ENCODE data around the gene STPG3.

The STPG3 gene

DNA sequence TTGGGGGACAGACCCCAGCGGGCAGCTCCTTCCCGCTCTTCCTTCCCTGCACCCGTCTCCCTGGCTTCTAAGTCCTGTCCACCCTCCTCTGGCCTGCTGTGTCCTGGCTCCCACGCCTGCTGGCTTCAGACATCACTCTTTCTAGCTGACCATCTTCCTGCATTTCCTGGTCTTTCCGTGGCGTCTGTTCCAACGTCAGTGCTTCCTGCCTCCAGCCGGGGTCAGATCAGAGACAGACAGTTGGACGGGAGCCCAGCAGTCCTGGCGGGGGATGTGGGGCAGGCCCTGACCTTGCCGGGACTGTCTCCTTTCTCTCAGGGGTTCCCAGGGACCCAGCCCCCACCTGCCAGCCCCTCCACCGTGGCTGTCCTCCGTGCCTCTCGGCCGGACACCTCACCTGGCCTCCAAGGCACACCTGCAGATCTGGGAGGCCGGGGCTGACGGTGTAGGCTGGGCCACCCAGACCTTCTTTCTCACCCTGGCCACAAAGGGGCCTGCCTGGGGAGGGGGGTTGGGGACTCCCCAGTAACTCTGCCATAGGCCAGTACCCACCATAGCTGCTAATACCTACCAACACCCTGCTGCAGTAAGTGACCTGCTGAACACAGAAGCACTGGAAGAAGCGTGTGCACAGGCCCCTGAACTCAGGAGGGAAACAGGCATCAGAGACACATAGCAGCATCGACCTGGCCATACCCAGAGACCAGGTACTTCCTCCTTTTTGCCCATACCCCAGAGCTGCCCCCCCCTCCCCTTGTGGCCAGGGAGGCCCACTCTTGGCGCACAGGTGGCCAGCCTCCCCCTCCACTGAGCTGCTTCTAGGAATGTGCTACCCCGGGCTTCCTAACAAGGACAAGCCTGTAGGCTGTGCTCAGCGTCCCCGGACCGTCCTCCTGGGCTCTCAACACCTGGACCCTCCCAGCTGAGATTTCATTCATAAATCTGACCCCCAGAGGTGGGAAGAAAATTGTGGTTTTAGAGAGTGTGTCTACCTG lies 45.9 kb downstream of the STPG3 start:
- no peaks in the 10 kb centered on the region for H3K36me3 ChIP-seq (ENCODE audit: control insufficient read depth in 1 of 2, insufficient read depth in 2 of 2, low read length in 2 of 2)
- peaks cover 25 to 47% of the 10 kb centered on the region in 2 donors for H3K4me1 ChIP-seq (ENCODE audit: control insufficient read depth in 1 of 2, insufficient read depth in 2 of 2, low read length in 2 of 2)
- H3K9me3 ChIP-seq (ENCODE audit: control insufficient read depth in 1 of 2, low read length in 2 of 2) = no peaks in the 10 kb centered on the region
- H3K27me3 ChIP-seq (ENCODE audit: control insufficient read depth in 1 of 2, insufficient read depth in 2 of 2, low read length in 2 of 2) = peaks cover 8 to 9% of the 10 kb centered on the region in 2 donors
- H3K27ac ChIP-seq (ENCODE audit: low read depth, low read length) = peak overlapping the region; percentile 96
- peak overlapping the region; percentile 80 to 91 for H3K9ac ChIP-seq (ENCODE audit: low read depth in 1 of 2, low read length in 2 of 2)
- peak overlapping the region; percentile 72 to 74 for H3K4me3 ChIP-seq (ENCODE audit: low read depth in 1 of 2, low read length in 2 of 2)

DNA sequence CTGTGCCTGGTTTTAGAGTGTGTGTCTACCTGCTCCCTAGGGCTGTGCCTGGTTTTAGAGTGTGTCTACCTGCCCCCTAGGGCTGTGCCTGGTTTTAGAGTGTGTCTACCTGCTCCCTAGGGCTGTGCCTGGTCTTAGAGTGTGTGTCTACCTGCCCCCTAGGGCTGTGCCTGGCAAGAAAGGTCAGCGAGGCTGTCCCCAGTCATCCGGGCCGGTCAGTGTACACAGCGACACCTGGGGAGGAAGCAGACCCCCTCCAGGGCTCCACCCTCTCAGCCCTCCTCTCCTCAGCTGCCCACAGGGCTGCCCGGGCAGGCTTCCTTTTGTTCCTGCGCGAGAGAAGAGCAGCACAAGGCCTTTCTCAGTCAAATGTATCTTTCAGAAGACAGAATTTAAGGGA lies 46.9 kb downstream of the STPG3 start:
- peaks cover 8 to 9% of the 10 kb centered on the region in 2 donors for H3K27me3 ChIP-seq (ENCODE audit: control insufficient read depth in 1 of 2, insufficient read depth in 2 of 2, low read length in 2 of 2)
- H3K4me1 ChIP-seq (ENCODE audit: control insufficient read depth in 1 of 2, insufficient read depth in 2 of 2, low read length in 2 of 2) = peaks cover 24 to 49% of the 10 kb centered on the region in 2 donors

DNA sequence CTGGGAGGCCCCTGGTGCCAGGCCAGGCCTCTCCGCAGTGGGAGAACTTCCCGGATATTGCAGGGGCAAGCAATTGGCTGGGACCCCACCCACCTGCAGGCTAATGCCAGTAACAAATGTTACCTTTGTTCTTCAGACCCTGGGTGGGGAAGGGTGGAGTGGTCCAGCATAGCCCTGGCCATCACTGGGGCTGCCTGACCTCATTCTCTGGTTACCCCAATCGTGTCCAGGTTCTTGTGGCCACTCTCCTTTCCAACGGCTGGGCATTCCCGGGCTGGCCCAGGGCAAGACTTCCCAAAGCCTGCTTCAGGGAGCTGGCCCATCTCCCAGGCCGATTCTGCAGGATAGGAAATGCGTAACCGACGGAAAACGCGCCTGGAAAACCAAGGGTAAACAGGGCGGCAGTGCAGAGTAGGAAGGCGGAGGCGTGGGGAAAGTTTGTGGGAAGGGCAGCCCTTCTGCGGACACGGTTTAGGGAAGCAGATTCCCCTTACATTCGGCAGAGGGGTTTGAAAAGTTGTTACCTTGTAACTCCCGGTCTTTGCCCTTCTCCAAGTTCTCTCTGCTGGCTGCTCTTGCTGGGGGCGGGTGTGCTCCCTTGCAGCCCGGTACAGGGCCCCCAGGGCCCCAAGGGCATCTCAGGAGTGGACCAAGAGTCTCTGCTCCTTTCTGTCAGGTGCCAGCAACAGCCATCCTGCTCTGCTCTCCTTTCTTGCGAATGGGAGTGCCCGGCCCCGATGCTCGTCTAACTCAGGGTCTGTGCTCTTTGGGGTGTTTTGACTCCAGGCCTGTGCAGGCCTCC lies 47.5 kb downstream of the STPG3 start:
- H3K27me3 ChIP-seq (ENCODE audit: control insufficient read depth in 1 of 2, insufficient read depth in 2 of 2, low read length in 2 of 2) = peaks cover 8 to 9% of the 10 kb centered on the region in 2 donors

More for the DNA sequence above, 46.9 kb downstream of the STPG3 start:
- H3K27ac ChIP-seq (ENCODE audit: low read depth, low read length) = peak overlapping the region; percentile 87
- H3K4me3 ChIP-seq (ENCODE audit: low read depth in 1 of 2, low read length in 2 of 2) = peak overlapping the region; percentile 73 to 89
- H3K9ac ChIP-seq (ENCODE audit: low read depth in 1 of 2, low read length in 2 of 2) = peak overlapping the region; percentile 82 to 91
- no peaks in the 10 kb centered on the region for H3K9me3 ChIP-seq (ENCODE audit: control insufficient read depth in 1 of 2, low read length in 2 of 2)
- H3K36me3 ChIP-seq (ENCODE audit: control insufficient read depth in 1 of 2, insufficient read depth in 2 of 2, low read length in 2 of 2) = no peaks in the 10 kb centered on the region

DNA sequence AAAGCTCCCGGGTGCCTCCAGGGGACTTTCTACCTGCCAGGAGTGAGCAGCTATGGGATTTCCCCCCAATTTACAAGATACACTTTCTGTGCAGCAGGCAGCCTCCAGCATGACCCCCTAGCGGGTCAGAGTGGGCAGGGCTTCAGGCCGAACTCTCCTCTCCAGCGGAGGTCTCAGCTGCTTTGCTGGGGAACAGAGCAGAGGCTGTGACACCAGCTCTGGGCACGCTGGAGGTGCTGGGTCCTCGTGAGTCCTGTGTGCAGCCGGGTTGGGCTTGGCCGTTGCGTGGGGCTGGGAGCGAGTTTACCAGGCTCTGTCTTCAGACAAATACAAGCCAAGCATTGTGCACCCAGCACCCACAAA lies 48.1 kb downstream of the STPG3 start:
- Histone ChIP-seq H3K36me3 (ENCODE audit: control insufficient read depth in 1 of 2, insufficient read depth in 2 of 2, low read length in 2 of 2) (no peaks in the 10 kb centered on the region), H3K27ac (ENCODE audit: low read depth, low read length) (peak overlapping the region; percentile 87), H3K4me3 (ENCODE audit: low read depth in 1 of 2, low read length in 2 of 2) (peak overlapping the region; percentile 73 to 89), H3K9me3 (ENCODE audit: control insufficient read depth in 1 of 2, low read length in 2 of 2) (no peaks in the 10 kb centered on the region), H3K9ac (ENCODE audit: low read depth in 1 of 2, low read length in 2 of 2) (peak overlapping the region; percentile 82 to 91), H3K4me1 (ENCODE audit: control insufficient read depth in 1 of 2, insufficient read depth in 2 of 2, low read length in 2 of 2) (peaks cover 34 to 51% of the 10 kb centered on the region in 2 donors), H3K27me3 (ENCODE audit: control insufficient read depth in 1 of 2, insufficient read depth in 2 of 2, low read length in 2 of 2) (peaks cover 8 to 9% of the 10 kb centered on the region in 2 donors)

More for the DNA sequence above, 47.5 kb downstream of the STPG3 start:
- H3K4me3 ChIP-seq (ENCODE audit: low read depth in 1 of 2, low read length in 2 of 2) = peak overlapping the region; percentile 73 to 89
- peaks cover 28 to 50% of the 10 kb centered on the region in 2 donors for H3K4me1 ChIP-seq (ENCODE audit: control insufficient read depth in 1 of 2, insufficient read depth in 2 of 2, low read length in 2 of 2)
- H3K9ac ChIP-seq (ENCODE audit: low read depth in 1 of 2, low read length in 2 of 2) = peak overlapping the region; percentile 82 to 91
- no peaks in the 10 kb centered on the region for H3K36me3 ChIP-seq (ENCODE audit: control insufficient read depth in 1 of 2, insufficient read depth in 2 of 2, low read length in 2 of 2)
- H3K27ac ChIP-seq (ENCODE audit: low read depth, low read length) = peak overlapping the region; percentile 87
- no peaks in the 10 kb centered on the region for H3K9me3 ChIP-seq (ENCODE audit: control insufficient read depth in 1 of 2, low read length in 2 of 2)

DNA sequence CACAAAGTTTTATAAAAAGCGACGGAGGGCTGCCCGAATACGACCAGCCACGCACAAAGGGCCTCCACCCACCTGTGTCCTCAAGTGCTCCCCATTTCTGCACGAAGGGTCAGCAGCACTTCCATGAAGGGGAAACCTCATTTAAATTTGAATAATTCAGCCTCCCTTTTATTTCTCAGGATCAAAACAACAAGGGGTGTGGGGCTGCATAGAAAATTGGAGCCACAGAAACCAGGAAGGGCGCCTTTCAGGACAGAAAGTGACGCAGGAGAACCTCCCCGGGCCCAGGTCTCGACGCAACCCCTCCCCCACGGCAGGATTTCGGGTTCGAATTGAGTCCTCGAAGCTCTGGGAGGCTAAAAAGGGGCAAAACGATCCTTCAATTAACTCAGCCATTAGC lies 48.9 kb downstream of the STPG3 start:
- Histone ChIP-seq H3K4me1 (ENCODE audit: control insufficient read depth in 1 of 2, insufficient read depth in 2 of 2, low read length in 2 of 2) (peaks cover 34 to 50% of the 10 kb centered on the region in 2 donors), H3K9me3 (ENCODE audit: control insufficient read depth in 1 of 2, low read length in 2 of 2) (no peaks in the 10 kb centered on the region), H3K27ac (ENCODE audit: low read depth, low read length) (peak overlapping the region; percentile 66), H3K9ac (ENCODE audit: low read depth in 1 of 2, low read length in 2 of 2) (peak overlapping the region; percentile 60 to 91), H3K4me3 (ENCODE audit: low read depth in 1 of 2, low read length in 2 of 2) (peak overlapping the region; percentile 73 to 89), H3K36me3 (ENCODE audit: control insufficient read depth in 1 of 2, insufficient read depth in 2 of 2, low read length in 2 of 2) (no peaks in the 10 kb centered on the region), H3K27me3 (ENCODE audit: control insufficient read depth in 1 of 2, insufficient read depth in 2 of 2, low read length in 2 of 2) (peaks cover 4 to 8% of the 10 kb centered on the region in 2 donors)

DNA sequence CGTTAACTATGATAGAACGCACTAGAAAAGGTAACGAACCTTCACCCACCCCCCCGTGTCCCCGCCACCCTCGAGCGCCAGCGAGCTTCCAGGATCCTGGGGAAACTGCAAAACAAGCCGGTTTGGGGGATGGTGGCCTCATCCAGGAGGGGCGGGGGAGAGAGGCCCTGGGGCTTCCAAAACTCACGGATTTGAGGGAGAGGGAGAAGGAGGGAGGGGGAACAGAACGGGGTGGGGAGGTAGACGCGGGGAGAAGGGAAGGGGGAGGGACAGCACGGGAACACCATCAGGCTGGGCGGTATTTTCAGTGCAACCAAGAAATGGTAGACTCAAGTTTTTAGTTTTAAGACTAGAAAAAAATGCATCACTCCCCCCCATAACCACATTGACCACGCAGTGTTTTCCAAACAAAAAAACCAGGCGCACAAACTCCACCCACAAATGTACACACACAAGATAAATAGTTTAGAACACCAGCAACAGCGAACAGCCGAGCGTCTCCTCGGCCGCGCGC lies 49.5 kb downstream of the STPG3 start:
- Histone ChIP-seq H3K9me3 (ENCODE audit: control insufficient read depth in 1 of 2, low read length in 2 of 2) (no peaks in the 10 kb centered on the region), H3K27ac (ENCODE audit: low read depth, low read length) (peak overlapping the region; percentile 66), H3K4me1 (ENCODE audit: control insufficient read depth in 1 of 2, insufficient read depth in 2 of 2, low read length in 2 of 2) (peaks cover 39 to 54% of the 10 kb centered on the region in 2 donors), H3K4me3 (ENCODE audit: low read depth in 1 of 2, low read length in 2 of 2) (peak overlapping the region; percentile 73 to 89), H3K27me3 (ENCODE audit: control insufficient read depth in 1 of 2, insufficient read depth in 2 of 2, low read length in 2 of 2) (peaks cover 4 to 8% of the 10 kb centered on the region in 2 donors), H3K36me3 (ENCODE audit: control insufficient read depth in 1 of 2, insufficient read depth in 2 of 2, low read length in 2 of 2) (no peaks in the 10 kb centered on the region), H3K9ac (ENCODE audit: low read depth in 1 of 2, low read length in 2 of 2) (peak overlapping the region; percentile 35 to 91)

DNA sequence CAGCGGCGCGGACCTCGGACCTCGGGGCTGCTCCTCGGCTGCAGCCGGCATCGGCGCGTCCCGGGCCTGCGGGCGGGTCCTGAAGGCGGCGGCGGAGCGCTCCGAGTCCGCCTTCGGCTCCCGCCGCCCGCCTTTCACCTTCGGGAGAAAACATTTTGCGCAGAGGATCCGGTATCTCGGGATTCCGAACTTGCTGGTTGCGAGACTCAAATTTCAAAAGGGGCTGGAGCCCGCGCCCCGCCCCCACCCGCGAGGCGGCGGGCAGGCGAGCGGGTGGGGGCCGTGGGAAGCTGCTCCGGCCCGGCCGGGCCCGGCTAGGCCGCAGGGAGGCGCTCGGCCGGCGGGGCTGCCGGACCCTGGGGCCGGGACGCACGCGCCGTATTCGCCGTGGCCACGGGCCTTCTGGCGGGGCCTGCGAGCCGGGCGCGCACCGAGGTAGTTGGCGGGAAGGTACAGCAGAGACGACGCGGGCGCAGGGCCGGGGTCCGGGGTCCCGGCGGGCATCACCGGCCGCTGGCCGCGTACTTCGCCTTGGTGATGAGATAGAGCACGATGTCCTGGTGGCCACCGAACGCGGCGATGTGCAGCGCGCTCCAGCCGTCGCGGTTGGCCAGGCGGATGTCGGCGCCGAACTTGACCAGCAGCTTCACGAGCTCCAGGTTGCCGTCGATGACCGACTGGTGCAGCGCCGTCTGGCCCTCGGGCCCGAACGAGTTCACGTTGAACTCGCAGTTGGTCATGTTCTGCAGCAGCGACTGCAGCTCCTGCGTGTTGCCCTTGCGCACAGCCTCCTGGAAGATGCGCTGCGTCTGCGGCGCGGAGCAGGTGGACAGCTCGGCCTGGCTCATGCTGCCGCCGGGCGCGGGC lies 50.2 kb downstream of the STPG3 start:
- H3K27ac ChIP-seq (ENCODE audit: low read depth, low read length) = peak overlapping the region; percentile 87

DNA sequence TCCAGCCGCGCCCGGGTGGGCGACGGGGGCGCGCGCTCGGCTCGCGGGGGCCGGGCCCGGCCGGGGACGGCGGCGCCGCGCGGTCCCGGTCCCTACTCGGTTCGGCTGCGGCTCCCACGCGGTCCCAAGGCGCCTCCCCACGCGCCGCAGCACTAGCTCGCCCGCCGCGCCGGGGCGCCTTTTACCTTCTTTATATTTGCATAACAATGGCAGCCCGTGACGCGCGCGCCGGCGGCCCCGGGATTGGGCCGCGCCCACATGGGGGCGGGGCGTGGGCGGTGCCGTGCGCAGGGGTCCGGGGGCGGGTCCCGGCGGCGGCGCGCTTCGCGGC lies 51.0 kb downstream of the STPG3 start, which contains the start of gene NRARP:
Gene NRARP (minus strand): TSS at position 154 of the 331 bp plus-strand sequence. CDS start 343 bp downstream, outside the sequence.
- peak within 1 kb of the TSS; percentile 87 for H3K27ac ChIP-seq (ENCODE audit: low read depth, low read length)
- H3K4me1 ChIP-seq (ENCODE audit: control insufficient read depth in 1 of 2, insufficient read depth in 2 of 2, low read length in 2 of 2) = peaks cover 45 to 63% of the 10 kb centered on the region in 2 donors
- peak within 1 kb of the TSS; percentile 73 to 89 for H3K4me3 ChIP-seq (ENCODE audit: low read depth in 1 of 2, low read length in 2 of 2)
- H3K9ac ChIP-seq (ENCODE audit: low read depth in 1 of 2, low read length in 2 of 2) = peak within 1 kb of the TSS; percentile 91
- H3K36me3 ChIP-seq (ENCODE audit: control insufficient read depth in 1 of 2, insufficient read depth in 2 of 2, low read length in 2 of 2) = no peaks in the 10 kb centered on the region
- H3K27me3 ChIP-seq (ENCODE audit: control insufficient read depth in 1 of 2, insufficient read depth in 2 of 2, low read length in 2 of 2) = peaks cover under 1 to 4% of the 10 kb centered on the region in 2 donors
- H3K9me3 ChIP-seq (ENCODE audit: control insufficient read depth in 1 of 2, low read length in 2 of 2) = no peaks in the 10 kb centered on the region

More for the DNA sequence above, 50.2 kb downstream of the STPG3 start:
- H3K36me3 ChIP-seq (ENCODE audit: control insufficient read depth in 1 of 2, insufficient read depth in 2 of 2, low read length in 2 of 2) = no peaks in the 10 kb centered on the region
- H3K27me3 ChIP-seq (ENCODE audit: control insufficient read depth in 1 of 2, insufficient read depth in 2 of 2, low read length in 2 of 2) = peaks cover 4 to 8% of the 10 kb centered on the region in 2 donors
- peak overlapping the region; percentile 91 for H3K9ac ChIP-seq (ENCODE audit: low read depth in 1 of 2, low read length in 2 of 2)
- peaks cover 44 to 60% of the 10 kb centered on the region in 2 donors for H3K4me1 ChIP-seq (ENCODE audit: control insufficient read depth in 1 of 2, insufficient read depth in 2 of 2, low read length in 2 of 2)
- no peaks in the 10 kb centered on the region for H3K9me3 ChIP-seq (ENCODE audit: control insufficient read depth in 1 of 2, low read length in 2 of 2)
- peak overlapping the region; percentile 73 to 89 for H3K4me3 ChIP-seq (ENCODE audit: low read depth in 1 of 2, low read length in 2 of 2)
